Stimulated activated CD8-positive, alpha-beta memory T cell treated with anti-CD3 and anti-CD28 coated beads, Interleukin-12 subunit alpha, Interleukin-12 subunit beta, amount 100 ng/mL, for 4 hours (primary cell): ENCODE measurements around the gene SMYD5.
"Not testable (repeated sequence)": the region's sequence is repeated elsewhere in the genome, so short reads cannot be mapped to it uniquely, and the experiment has no call there.

Experiments used
- DNase-seq: peaks from one replicate; pipeline ENCODE4 v3.0.0-alpha.2; 2020; ENCODE audit warnings: low read depth

The SMYD5 gene

GRCh38 chr2:73214120-73215035, at the start of gene SMYD5:
Gene SMYD5, plus strand, starts transcription at chr2:73214245. Its CDS starts 22 bp downstream, at chr2:73214267.
- DNase-seq, result peak; percentile 83

GRCh38 chr2:73165978-73166377, 48.1 kb upstream of the SMYD5 start:
- not testable (repeated sequence) for DNase-seq

GRCh38 chr2:73166813-73167212, 47.2 kb upstream of the SMYD5 start:
- not testable (repeated sequence) for DNase-seq

- not testable (repeated sequence) for DNase-seq
Observed at GRCh38 chr2:73168348-73168747, 45.7 kb upstream of the SMYD5 start.

GRCh38 chr2:73170341-73170740, 43.7 kb upstream of the SMYD5 start:
- DNase-seq, result not testable (repeated sequence)

- no peak for DNase-seq
Observed at GRCh38 chr2:73172963-73173362, 41.1 kb upstream of the SMYD5 start.

- DNase-seq, result no peak
Observed at GRCh38 chr2:73173781-73174180, 40.3 kb upstream of the SMYD5 start.

GRCh38 chr2:73174244-73174643, 39.8 kb upstream of the SMYD5 start:
- no peak for DNase-seq

GRCh38 chr2:73174941-73175662, 38.9 kb upstream of the SMYD5 start:
- no peak for DNase-seq

GRCh38 chr2:73175663-73176204, 38.3 kb upstream of the SMYD5 start:
- DNase-seq, result peak; percentile 53

GRCh38 chr2:73176205-73176880, 37.7 kb upstream of the SMYD5 start:
- no peak for DNase-seq

- peak; percentile 80 for DNase-seq
Observed at GRCh38 chr2:73176881-73177644, 37.0 kb upstream of the SMYD5 start.

- DNase-seq, result no peak
Observed at GRCh38 chr2:73177645-73178255, 36.3 kb upstream of the SMYD5 start.

GRCh38 chr2:73185965-73186364, 28.1 kb upstream of the SMYD5 start:
- no peak for DNase-seq

GRCh38 chr2:73187549-73187948, 26.5 kb upstream of the SMYD5 start:
- DNase-seq, result no peak

- no peak for DNase-seq
Observed at GRCh38 chr2:73197579-73197978, 16.5 kb upstream of the SMYD5 start.

GRCh38 chr2:73200281-73200680, 13.8 kb upstream of the SMYD5 start:
- DNase-seq, result not testable (repeated sequence)

GRCh38 chr2:73202156-73203054, 11.6 kb upstream of the SMYD5 start, which contains the start of gene NOTO:
Gene NOTO, plus strand, starts transcription at chr2:73202574. Its CDS starts 93 bp downstream, at chr2:73202667.
- DNase-seq, result no peak

GRCh38 chr2:73203055-73203681, 10.9 kb upstream of the SMYD5 start:
- DNase-seq, result no peak
